Activated gamma-delta T cell (primary cell): Measurements from ENCODE around the gene ZNG1E.
"Not testable (repeated sequence)": the region's sequence is repeated elsewhere in the genome, so short reads cannot be mapped to it uniquely, and the experiment has no call there.

ENCODE experiments used
- DNase-seq: peaks from one replicate; lab custom pipeline; 2025; lab: John Stamatoyannopoulos, UW
- total RNA-seq, 2 donors: gene quantifications; one replicate each; lab custom pipeline; 2026; lab: John Stamatoyannopoulos, UW

Gene ZNG1E
- total RNA-seq = 13.4 to 16.8 reads per million in 2 donors

DNA sequence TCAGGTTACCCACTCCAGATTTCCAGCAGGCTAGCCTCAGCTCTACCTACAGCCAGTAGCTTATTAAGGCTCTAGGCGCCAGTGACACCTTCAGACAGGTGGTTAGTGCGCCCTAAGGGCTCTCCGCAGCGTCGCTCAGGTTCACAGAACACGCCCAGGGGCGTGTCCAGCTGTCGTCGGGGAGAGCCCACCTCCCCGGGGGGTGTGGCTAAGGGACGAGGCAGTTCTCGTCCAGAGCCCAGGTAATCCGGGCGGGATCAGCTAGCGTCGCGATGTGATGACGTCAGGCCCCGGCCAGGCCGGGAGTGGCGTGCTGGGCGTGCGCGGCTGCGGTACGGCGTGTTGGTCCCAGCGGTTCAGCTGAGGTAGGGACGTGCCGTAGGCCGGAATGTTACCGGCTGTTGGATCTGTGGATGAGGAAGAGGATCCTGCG is at the start of gene ZNG1E:
Gene ZNG1E, plus strand, starts transcription at position 340 of the 433 bp plus-strand sequence. Its CDS starts 49 bp downstream, at position 389.
- DNase-seq = not testable (repeated sequence)

DNA sequence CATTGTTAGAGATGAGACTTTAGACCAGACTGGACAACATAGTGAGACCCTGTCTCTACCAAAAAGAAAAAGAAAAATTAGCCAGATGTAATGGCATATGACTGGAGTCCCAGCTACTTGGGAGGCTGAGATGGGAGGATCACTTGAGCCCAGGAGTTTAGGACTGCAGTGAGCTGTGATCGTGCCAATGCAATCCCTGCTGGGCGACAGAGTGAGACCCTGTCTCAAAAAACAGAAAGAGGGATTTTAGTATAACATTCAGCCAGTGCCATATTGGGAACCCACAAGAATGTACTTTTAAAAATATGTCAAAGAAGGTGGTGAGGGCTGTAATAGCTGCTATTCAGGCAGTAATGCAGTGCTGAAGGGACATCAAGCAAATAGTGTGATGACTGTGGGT is 2.1 kb upstream of the ZNG1E start:
- not testable (repeated sequence) for DNase-seq

DNA sequence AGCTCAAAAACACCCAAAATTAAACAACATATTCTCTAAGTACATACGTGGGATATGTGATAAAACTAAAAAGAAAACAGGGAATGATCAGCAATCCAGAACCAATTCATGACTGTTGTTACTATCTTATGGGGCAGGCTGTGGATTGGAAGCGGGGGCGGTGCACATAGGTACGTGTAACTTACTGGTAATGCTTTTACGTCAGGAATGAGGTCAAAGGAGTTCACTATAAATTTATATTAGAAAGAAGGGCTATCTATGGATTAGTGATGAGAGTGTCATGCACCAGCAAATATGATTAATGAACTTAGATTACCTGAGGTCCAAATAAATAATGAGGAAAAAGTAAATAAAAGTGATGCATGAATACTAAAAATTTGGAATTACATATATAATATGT is 710 bp upstream of the ZNG1E start:
- not testable (repeated sequence) for DNase-seq

DNA sequence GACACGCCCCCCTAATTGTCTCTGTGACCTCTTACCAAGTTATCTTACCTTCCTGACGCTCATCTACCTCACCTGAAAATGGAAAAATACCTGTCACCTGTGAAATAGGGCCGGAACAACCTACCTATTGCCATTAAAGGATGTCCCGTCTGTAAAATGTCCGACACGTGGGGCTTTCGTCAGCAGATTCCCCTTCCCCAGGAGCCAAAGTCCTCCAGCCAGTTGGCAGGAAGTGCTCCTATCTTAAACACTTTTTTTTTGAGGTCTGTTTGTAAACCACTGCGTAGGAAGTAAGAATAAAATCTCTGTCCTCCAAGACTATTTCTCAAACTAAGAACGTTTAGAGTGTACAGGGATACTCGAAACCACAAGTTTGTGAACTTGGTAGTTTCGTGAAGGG is 661 bp downstream of the ZNG1E start:
- not testable (repeated sequence) for DNase-seq

DNA sequence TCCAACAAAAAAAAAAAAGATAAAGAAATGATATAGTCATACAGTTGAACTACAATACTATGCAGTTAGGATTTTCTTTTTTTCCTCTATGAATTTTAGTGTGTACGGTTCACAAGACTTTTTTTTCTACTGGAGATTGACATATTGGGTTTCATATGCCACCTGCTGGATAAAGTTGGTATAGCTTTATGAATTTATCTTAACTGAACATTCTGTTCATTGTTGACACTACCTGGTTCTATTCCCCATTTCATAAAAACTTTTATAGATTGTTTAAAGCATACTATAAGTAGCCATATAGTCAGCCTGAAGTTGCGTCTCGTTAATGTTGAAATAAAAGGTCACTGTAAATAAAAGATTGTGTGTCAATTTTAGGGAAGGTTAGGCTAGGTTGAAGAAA is 2.8 kb downstream of the ZNG1E start:
- not testable (repeated sequence) for DNase-seq

DNA sequence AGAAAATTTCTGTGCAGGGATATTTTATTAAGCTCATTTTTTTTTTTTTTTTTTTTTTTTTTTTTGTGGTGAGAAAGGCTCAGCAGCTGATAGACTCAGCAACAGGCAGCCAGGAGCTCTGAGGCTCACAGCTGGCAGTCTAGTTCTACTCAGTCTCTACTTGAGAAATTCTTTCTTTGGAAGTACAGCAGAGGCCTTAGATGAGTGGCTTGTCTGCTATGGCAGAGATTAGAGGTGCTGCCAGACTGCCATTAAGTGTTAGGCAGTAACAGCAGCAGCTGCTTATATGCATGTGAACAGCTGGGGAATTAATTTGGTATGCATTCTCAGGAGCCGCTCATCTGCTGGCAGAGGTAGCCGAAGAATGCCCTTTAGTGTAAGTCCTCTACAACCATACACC is 27.8 kb downstream of the ZNG1E start:
- not testable (repeated sequence) for DNase-seq

DNA sequence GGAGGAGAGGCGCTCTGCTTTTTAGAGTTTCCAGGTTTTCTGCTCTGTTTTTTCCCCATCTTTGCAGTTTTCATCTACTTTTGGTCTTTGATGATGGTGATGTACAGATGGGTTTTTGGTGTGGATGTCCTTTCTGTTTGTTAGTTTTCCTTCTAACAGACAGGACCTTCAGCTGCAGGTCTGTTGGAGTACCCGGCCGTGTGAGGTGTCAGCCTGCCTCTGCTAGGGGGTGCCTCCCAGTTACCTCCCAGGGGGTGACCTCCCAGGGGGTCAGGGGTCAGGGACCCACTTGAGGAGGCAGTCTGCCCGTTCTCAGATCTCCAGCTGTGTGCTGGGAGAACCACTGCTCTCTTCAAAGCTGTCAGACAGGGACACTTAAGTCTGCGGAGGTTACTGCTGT is 38.7 kb downstream of the ZNG1E start:
- not testable (repeated sequence) for DNase-seq

DNA sequence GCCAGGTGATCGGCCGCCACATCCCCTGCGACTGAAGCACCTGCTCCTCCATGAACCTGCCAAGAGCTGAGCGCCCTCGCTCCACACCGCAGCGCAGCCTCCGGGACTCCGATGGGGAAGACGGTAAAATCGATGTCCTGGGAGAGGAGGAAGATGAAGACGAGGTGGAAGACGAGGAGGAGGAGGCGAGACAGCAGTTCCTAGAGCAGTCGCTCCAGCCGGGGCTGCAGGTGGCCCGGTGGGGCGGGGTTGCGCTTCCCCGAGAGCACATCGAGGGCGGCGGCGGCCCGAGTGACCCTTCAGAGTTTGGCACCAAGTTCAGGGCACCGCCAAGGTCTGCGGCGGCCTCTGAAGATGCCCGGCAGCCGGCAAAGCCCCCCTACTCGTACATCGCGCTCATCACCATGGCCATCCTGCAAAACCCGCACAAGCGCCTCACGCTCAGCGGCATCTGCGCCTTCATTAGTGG is 61.4 kb downstream of the ZNG1E start, which contains the start of gene FOXD4L4:
Gene FOXD4L4, plus strand, starts transcription at position 51 of the 469 bp plus-strand sequence. Its CDS starts 0 bp downstream, at position 51.
- not testable (repeated sequence) for DNase-seq

DNA sequence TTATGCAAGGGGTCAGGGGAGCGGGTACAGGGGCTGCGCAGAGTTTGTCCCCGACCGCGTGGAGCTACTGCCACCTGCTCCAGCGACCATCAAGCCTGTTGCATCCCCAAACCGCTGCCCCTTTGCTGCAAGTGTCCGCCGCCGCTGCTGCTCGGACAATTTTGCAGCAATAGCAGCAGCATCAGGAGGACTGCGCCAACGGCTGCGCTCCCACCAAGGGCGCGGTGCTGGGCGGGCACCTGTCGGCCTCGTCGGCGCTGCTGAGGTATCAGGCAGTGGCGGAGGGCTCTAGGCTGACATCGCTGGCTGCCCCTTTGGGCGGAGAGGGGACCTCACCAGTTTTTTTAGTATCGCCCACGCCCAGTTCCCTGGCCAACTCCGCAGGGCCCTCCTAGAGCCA is 62.4 kb downstream of the ZNG1E start:
- DNase-seq = not testable (repeated sequence)
